ENCODE results near the gene KRT77.

Gene KRT77

GRCh38 chr12:52655720-52656124 is 47.6 kb downstream of the KRT77 start:
- DNase-seq (ENCODE audit: low read depth) = no peak

GRCh38 chr12:52655251-52655650 is 48.1 kb downstream of the KRT77 start:
- DNase-seq (ENCODE audit: low read depth) = no peak

GRCh38 chr12:52651726-52652261 is 51.5 kb downstream of the KRT77 start, which contains the start of gene KRT2:
Gene KRT2, minus strand, starts transcription at chr12:52652211. Its CDS starts 69 bp downstream, at chr12:52652142.
- no peak for DNase-seq (ENCODE audit: low read depth)

- DNase-seq (ENCODE audit: low read depth) = no peak
These were observed 52.7 kb downstream of the KRT77 start for GRCh38 chr12:52650520-52651081.

- no peak for DNase-seq (ENCODE audit: low read depth)
These were observed 54.3 kb downstream of the KRT77 start for GRCh38 chr12:52649066-52649465.

DNA sequence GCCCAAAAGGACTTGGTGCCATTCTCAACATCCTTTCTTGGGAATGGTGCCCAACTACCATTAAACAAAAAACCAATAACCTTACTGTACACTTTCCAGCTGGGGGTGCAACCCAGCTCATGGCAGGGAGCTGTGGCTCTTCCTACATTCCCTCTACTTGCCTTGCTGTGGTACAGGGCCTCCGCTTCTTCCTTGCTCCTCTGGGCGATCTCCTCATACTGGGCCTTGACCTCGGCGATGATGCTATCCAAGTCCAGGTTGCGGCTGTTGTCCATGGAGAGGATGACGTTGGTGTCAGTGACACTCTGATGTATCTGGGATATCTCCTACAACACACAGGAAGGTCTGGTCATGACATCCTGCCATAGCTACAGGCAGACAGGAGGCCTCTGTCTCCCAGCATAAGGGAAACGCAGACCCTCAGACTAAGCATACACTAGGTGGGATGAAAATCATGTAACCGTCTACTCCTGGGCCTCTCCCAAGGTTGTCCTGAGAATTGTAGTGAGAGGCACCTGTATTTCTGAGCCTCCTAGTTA is 55.2 kb downstream of the KRT77 start:
- no peak for DNase-seq (ENCODE audit: low read depth)

DNA sequence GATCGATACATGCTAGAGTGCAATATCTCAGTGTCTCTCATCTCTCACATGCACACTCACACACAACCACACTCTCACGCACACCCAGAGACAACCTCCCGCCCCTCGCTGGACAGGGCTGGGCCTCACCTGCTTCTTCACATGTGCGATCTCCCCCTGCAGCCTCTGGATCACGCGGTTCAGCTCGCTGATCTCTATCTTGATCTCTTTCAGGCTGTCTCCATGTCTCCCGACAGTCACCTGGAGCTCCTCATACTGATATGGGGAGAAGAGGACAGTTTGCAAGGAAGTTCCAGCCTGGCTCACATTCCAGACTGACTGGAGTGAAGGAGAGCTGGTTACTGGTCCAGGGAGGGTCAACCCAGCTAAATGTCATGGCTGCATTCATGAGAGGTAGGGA is 55.7 kb downstream of the KRT77 start:
- DNase-seq (ENCODE audit: low read depth) = no peak

DNA sequence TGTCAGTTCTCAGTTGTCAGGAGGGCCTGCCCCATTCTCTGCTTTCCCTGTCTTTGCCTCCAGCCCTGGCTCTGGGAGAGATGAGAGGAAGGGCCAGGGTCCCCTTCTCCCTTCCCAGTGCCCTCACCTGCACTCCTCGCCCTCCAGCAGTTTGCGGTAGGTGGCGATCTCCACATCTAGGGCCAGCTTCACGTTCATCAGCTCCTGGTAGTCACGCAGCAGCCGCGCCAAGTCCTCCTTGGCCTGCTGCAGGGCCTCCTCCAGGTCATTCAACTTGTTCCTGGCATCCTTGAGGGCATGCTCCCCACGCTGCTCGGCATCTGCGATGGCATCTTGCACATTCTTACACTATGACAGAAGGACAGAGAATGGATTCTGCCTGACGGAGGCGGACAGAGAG is 56.7 kb downstream of the KRT77 start:
- no peak for DNase-seq (ENCODE audit: low read depth)

- DNase-seq (ENCODE audit: low read depth) = no peak
These were observed 57.3 kb downstream of the KRT77 start for GRCh38 chr12:52645982-52646381.

DNA sequence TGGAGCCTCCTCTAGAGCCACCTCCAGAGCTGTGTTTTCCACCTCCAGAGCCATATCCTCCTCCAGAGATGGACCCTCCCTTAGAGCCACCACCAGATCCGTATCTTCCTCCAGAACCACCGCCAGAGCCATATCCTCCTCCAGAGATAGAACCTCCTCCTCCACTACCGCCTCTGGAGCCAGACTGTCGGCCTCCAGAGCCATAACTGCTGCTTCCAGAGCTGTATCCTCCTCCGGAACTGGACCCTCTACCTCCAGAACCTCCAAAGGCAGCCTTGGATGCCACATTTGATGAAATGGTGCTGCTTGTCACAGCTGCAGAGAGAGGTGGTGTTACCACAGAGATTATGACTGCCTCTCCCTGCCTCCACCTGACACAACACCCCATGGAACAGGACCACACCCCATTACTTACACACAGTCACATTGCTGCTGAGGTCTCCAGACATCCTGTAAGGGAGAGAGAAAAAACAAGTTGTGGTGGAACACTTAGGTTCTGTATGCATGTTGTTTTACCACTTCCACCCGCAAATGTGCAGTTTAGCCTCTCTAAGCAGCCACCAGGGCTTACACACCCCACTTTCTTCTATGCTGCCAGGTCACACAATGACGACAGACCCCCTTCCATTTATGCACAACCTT is 58.1 kb downstream of the KRT77 start:
- DNase-seq (ENCODE audit: low read depth) = peak; percentile 27

- DNase-seq (ENCODE audit: low read depth) = no peak
These were observed 59.3 kb downstream of the KRT77 start for GRCh38 chr12:52644078-52644415.

- no peak for DNase-seq (ENCODE audit: low read depth)
These were observed 59.9 kb downstream of the KRT77 start for GRCh38 chr12:52643233-52644077.

DNA sequence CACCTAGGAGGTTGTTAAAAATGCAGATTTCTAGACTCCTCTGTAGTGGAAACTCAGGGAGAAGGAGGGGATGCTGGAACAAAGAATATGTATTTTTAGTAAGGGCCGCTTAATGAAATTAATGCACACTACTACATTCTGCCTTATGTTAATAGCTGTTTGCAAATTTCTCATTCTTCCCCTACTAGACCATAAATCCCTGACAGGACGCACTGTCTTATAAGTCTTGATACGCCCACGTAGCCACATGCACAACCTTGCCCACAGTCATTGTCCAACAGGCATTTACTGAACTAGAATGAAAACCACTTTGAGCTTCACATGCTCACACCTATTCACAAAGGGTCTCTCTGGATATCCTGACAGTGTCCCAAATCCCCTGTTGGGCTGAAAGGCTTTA is 61.9 kb downstream of the KRT77 start:
- no peak for DNase-seq (ENCODE audit: low read depth)
